ENCODE measurements around the gene ZNF280C.

The ZNF280C gene

DNA sequence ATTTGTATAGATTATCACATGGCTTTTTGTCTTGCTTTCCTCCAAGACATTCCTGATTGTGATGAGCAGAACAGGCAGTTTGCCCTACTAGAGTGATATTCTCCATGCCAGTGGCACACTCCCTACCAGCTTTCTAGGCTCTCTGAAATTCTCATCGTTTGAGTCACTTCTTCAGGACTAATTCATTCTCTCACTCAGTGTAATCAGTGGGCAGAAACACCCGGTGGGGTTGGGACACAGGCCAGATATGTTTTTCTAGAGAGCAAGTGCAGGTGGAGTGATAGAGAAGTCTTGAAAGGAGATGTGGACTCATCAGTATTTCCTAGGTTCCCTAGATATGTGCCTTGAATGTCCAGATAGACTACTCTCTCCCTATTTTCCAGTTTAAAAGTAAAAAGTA lies 83.8 kb downstream of the ZNF280C start:
- H3K4me3 ChIP-seq (ENCODE audit: low read depth, low read length) = no peak overlapping the region
- DNase-seq (ENCODE audit: low read depth) = no peak
- in situ Hi-C loops (cut with HindIII; ENCODE audit: low sequenced_read_pairs) = no loop called here
- TF ChIP-seq CTCF (IDR thresholded peaks at IDR 0.05; ENCODE audit: low read depth, low read length, missing control alignments) = no peak

DNA sequence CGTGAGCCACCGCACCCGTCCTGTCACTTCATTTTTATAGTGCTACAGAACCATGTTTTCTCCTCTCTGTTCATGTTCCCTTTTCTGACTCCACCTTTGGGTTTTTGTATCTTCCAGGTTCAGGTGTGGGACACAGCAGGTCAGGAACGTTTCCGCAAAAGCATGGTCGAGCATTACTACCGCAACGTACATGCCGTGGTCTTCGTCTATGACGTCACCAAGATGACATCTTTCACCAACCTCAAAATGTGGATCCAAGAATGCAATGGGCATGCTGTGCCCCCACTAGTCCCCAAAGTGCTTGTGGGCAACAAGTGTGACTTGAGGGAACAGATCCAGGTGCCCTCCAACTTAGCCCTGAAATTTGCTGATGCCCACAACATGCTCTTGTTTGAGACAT lies 84.5 kb downstream of the ZNF280C start:
- in situ Hi-C loops (cut with HindIII; ENCODE audit: low sequenced_read_pairs) = no loop called here
- no peak for TF ChIP-seq CTCF (IDR thresholded peaks at IDR 0.05; ENCODE audit: low read depth, low read length, missing control alignments)
- no peak for DNase-seq (ENCODE audit: low read depth)
- H3K4me3 ChIP-seq (ENCODE audit: low read depth, low read length) = no peak overlapping the region

DNA sequence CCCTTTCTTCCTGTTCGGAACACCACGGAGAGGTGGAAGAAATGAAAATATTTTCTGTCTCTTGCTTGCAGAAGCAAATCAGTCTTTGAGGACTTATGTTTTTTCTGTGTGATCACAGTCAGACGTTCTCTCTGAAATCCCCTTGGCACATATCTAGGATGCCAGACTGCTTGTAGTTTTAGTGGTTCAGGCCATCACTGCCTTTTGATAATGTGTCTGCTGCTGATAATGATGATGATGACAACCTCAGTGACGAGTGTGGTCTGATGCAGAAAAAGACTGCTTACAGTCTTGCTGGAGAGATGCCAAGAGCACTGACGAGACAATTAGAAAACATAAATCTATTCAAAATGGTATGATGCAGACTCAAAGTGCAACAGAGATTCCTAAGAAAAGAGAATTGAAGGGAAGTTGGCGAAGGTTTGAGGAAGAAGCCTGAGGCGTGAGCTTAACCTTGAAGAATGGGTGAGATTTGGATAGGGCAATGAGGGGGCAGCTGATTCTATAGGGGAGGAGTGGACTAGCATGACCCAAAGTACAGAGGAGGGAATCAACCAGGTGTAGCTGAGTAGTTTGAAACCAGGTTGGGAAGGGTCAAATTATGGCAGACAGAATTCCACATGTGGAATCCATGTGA lies 89.0 kb downstream of the ZNF280C start:
- TF ChIP-seq CTCF (IDR thresholded peaks at IDR 0.05; ENCODE audit: low read depth, low read length, missing control alignments) = no peak
- DNase-seq (ENCODE audit: low read depth) = no peak
- no peak overlapping the region for H3K4me3 ChIP-seq (ENCODE audit: low read depth, low read length)
- in situ Hi-C loops (cut with HindIII; ENCODE audit: low sequenced_read_pairs) = no loop called here

DNA sequence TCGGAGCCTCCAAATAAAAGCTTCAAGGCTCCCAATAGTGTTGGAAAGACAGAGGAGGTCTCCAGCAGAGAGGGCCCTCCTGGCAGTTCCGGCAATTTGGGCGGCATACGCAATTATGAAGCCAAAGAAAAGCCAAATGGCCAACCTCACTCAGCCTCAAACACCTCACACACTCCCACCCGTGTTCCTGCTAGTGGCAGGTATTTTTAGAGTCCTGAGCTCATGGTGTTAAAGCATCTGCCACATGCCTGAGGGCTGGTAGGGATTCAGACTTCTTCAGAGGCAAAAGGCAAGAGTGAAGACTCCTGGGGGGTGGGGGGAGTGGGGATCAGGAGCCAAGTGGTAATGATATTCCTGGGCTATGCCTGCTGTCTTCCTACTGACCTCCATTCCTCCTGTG lies 89.5 kb downstream of the ZNF280C start:
- H3K4me3 ChIP-seq (ENCODE audit: low read depth, low read length) = no peak overlapping the region
- in situ Hi-C loops (cut with HindIII; ENCODE audit: low sequenced_read_pairs) = no loop called here
- TF ChIP-seq CTCF (IDR thresholded peaks at IDR 0.05; ENCODE audit: low read depth, low read length, missing control alignments) = no peak
- no peak for DNase-seq (ENCODE audit: low read depth)

DNA sequence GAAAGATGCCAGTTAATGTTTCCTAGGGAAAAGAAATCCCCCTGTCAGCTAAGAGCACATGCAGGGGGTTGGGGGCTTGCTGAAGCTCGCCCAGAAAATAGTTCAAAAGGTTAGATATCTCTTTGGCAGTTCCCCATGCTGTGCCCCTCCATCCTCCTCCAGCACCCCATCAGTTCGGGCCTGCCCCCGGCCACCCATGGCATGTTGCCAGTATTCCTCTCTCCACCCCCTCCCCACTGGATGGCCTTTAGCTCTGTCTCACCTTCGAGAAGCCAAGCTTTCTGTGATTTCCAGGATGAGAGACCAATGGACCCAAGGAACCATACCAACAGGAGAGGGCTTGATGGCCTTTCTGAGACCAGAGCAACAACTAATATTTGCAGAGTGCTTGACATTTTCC lies 91.8 kb downstream of the ZNF280C start:
- in situ Hi-C loops (cut with HindIII; ENCODE audit: low sequenced_read_pairs) = no loop called here

GRCh38 chrX:130176354-130176776 lies 92.3 kb downstream of the ZNF280C start:
- in situ Hi-C loops (cut with HindIII; ENCODE audit: low sequenced_read_pairs) = no loop called here
- no peak for DNase-seq (ENCODE audit: low read depth)
- no peak for TF ChIP-seq CTCF (IDR thresholded peaks at IDR 0.05; ENCODE audit: low read depth, low read length, missing control alignments)
- no peak overlapping the region for H3K4me3 ChIP-seq (ENCODE audit: low read depth, low read length)

More for the DNA sequence above, 91.8 kb downstream of the ZNF280C start:
- no peak for DNase-seq (ENCODE audit: low read depth)
- no peak for TF ChIP-seq CTCF (IDR thresholded peaks at IDR 0.05; ENCODE audit: low read depth, low read length, missing control alignments)
- H3K4me3 ChIP-seq (ENCODE audit: low read depth, low read length) = no peak overlapping the region
